Measurements from ENCODE around the gene KIF6. TPM values are rescaled to one million over a fixed set of nuclear protein-coding genes. Genes with fewer than 3 reads are reported as not detected.

KIF6 gene
- total and polyA plus RNA-seq, 4 donors, result 2.0 to 4.8 (median 2.9) TPM

DNA sequence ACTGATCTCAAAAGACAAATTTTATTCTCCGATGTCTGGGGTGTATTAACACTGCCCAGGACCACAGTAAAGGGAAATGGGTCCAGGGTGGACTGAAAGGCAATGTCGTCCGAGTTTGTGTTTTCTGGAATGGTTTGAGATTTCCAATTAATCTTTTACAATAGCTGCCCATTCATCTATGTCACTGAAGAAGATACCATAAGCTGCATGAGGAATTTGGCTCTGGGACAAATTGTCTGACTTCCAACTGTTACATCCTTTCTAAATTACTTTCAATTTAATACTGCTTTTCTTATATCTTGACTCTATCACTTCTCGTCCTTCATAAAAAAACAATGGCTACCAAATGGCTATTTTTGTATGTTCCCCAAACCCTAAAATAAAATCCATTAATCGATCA lies 272.0 kb downstream of the KIF6 start:
- Histone ChIP-seq H3K27me3 (ENCODE audit: control insufficient read depth, insufficient read depth, low read length) (no peaks in the 10 kb centered on the region), H3K36me3 (ENCODE audit: control insufficient read depth, insufficient read depth, low read length) (no peaks in the 10 kb centered on the region), H3K4me3 (ENCODE audit: low read depth, low read length) (no peak overlapping the region), H3K4me1 (ENCODE audit: control insufficient read depth, insufficient read depth, low read length) (no peaks in the 10 kb centered on the region), H3K9me3 (ENCODE audit: control insufficient read depth, insufficient read depth, low read length) (peaks cover 1% of the 10 kb centered on the region), H3K27ac (ENCODE audit: low read depth, low read length) (no peak overlapping the region)
- peak in 1 of 6 donors; percentile 29 for DNase-seq (ENCODE audit: low read depth in 4 of 6, low spot score in 6 of 6)
- WGBS (ENCODE audit: insufficient coverage), result no CpG with 5 or more reads among the region's 5 CpGs

DNA sequence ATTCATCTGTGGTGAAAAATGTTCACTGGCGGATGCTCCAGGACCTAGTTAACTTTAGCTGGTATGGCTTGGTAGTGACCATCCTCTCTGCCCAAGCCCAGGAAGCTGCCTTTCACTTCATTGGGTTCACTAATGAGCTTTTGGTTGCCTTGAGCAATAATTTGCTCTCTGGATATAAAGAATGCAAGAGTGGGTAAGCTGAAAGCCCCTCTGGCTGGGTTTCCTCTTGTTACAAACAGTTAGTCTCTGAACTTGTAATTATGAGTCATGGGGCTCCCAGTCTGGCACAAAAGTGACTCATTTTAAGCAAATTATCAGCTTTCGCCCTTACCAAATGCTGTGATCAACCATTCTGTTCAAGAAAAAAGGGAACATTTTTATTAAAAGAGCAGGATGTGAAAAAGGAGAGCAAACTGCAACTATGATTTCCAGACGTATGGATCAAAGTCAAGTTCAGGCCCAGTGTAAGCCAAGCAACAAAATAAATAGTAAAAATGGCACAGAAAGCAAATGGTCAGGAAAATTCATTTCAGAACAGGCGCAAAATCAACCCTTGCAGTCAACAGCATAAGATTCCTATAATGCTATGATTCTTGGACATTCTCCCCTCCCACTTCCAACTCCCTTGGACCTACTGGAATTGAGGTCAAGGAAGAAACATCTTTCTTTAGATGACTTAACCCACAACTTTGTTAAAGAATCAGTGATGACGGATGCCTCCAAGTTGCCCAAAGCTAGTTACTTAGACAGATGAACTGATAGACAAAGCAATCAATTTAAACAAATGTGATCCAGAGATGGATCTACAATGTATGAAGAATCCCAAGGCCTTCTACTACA lies 272.7 kb downstream of the KIF6 start:
- peak in 2 of 6 donors; percentile 11 to 30 for DNase-seq (ENCODE audit: low read depth in 4 of 6, low spot score in 6 of 6)
- H3K36me3 ChIP-seq (ENCODE audit: control insufficient read depth, insufficient read depth, low read length), result no peaks in the 10 kb centered on the region
- no peak overlapping the region for H3K27ac ChIP-seq (ENCODE audit: low read depth, low read length)
- 79% methylated on average over 3 of the region's 5 CpGs for WGBS (ENCODE audit: insufficient coverage)
- H3K4me3 ChIP-seq (ENCODE audit: low read depth, low read length), result no peak overlapping the region
- no peaks in the 10 kb centered on the region for H3K27me3 ChIP-seq (ENCODE audit: control insufficient read depth, insufficient read depth, low read length)
- H3K9me3 ChIP-seq (ENCODE audit: control insufficient read depth, insufficient read depth, low read length), result peaks cover 1% of the 10 kb centered on the region
- no peaks in the 10 kb centered on the region for H3K4me1 ChIP-seq (ENCODE audit: control insufficient read depth, insufficient read depth, low read length)

- Histone ChIP-seq H3K36me3 (ENCODE audit: control insufficient read depth, insufficient read depth, low read length) (no peaks in the 10 kb centered on the region), H3K4me3 (ENCODE audit: low read depth, low read length) (no peak overlapping the region), H3K9me3 (ENCODE audit: control insufficient read depth, insufficient read depth, low read length) (peaks cover 1% of the 10 kb centered on the region), H3K4me1 (ENCODE audit: control insufficient read depth, insufficient read depth, low read length) (no peaks in the 10 kb centered on the region), H3K27me3 (ENCODE audit: control insufficient read depth, insufficient read depth, low read length) (no peaks in the 10 kb centered on the region), H3K27ac (ENCODE audit: low read depth, low read length) (no peak overlapping the region)
- no peak for DNase-seq (ENCODE audit: low read depth in 4 of 6, low spot score in 6 of 6)
- WGBS (ENCODE audit: insufficient coverage), result 100% methylated on average over 1 of the region's 2 CpGs
Measured at GRCh38 chr6:39451831-39452230, 273.4 kb downstream of the KIF6 start.

DNA sequence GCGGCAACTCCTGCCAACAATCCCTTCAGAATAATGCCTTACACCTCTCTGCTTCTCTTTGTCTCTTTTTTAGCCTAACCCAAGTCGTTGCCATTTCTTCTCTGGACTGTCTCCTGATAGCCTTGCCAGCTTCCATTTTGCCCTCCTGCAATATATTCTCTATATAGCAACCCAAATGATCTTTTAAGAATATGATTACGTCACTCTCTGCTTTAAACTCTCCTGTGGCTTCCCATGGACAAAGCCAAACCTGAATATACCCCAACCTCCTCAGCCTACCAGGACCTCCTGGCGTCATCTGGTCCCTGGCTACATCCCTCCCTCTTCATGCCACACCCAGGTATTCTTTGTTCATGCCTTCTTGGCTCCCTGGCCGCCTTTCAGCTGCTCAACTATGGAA lies 276.2 kb downstream of the KIF6 start:
- H3K4me3 ChIP-seq (ENCODE audit: low read depth, low read length), result no peak overlapping the region
- H3K27ac ChIP-seq (ENCODE audit: low read depth, low read length), result no peak overlapping the region
- WGBS (ENCODE audit: insufficient coverage), result 74% methylated on average over 4 of the region's 5 CpGs
- no peaks in the 10 kb centered on the region for H3K9me3 ChIP-seq (ENCODE audit: control insufficient read depth, insufficient read depth, low read length)
- DNase-seq (ENCODE audit: low read depth in 4 of 6, low spot score in 6 of 6), result no peak
- H3K4me1 ChIP-seq (ENCODE audit: control insufficient read depth, insufficient read depth, low read length), result no peaks in the 10 kb centered on the region
- no peaks in the 10 kb centered on the region for H3K36me3 ChIP-seq (ENCODE audit: control insufficient read depth, insufficient read depth, low read length)
- no peaks in the 10 kb centered on the region for H3K27me3 ChIP-seq (ENCODE audit: control insufficient read depth, insufficient read depth, low read length)

DNA sequence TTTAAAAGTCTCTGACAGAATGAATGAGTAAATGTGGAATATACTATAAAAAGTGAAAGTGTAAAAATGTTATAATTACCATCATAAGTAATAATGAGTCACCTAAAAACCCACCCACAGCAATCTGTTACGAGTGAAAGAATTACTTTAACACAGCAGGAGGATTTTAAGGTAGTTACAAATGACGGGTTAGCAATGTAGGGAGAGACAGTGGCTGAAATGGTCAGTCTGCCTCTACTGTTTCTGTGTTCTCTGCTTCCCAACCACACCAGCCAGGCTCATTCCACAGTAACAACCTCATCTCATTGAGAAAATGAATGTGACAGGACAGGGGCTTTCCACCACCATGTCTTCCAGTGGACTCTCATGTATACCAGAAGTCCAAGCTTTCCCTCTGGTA lies 278.3 kb downstream of the KIF6 start:
- H3K4me1 ChIP-seq (ENCODE audit: control insufficient read depth, insufficient read depth, low read length), result no peaks in the 10 kb centered on the region
- no CpG with 5 or more reads among the region's 2 CpGs for WGBS (ENCODE audit: insufficient coverage)
- H3K36me3 ChIP-seq (ENCODE audit: control insufficient read depth, insufficient read depth, low read length), result no peaks in the 10 kb centered on the region
- no peaks in the 10 kb centered on the region for H3K9me3 ChIP-seq (ENCODE audit: control insufficient read depth, insufficient read depth, low read length)
- no peaks in the 10 kb centered on the region for H3K27me3 ChIP-seq (ENCODE audit: control insufficient read depth, insufficient read depth, low read length)
- H3K27ac ChIP-seq (ENCODE audit: low read depth, low read length), result no peak overlapping the region
- H3K4me3 ChIP-seq (ENCODE audit: low read depth, low read length), result no peak overlapping the region
- DNase-seq (ENCODE audit: low read depth in 4 of 6, low spot score in 6 of 6), result no peak

DNA sequence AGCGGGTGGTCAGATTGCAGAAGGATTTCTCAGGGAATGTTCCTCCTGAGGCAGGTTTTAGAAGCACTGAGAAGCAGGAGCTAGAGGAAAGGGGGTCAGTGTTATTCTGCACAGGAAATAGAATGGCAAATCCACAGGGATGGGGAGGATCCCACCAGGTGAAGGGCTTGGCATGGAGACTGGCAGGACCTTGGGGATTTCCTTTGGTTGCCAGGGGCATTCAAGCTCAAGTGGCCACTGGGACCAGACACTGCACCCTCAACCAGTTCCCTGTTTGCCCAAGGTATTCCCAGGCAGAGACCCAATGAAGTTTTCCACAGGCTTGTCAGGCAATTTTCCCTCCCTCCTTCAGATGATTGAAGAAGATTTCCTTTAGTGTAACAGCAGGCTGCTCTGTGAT lies 279.5 kb downstream of the KIF6 start:
- no peaks in the 10 kb centered on the region for H3K36me3 ChIP-seq (ENCODE audit: control insufficient read depth, insufficient read depth, low read length)
- DNase-seq (ENCODE audit: low read depth in 4 of 6, low spot score in 6 of 6), result no peak
- H3K27ac ChIP-seq (ENCODE audit: low read depth, low read length), result no peak overlapping the region
- no peaks in the 10 kb centered on the region for H3K27me3 ChIP-seq (ENCODE audit: control insufficient read depth, insufficient read depth, low read length)
- no peak overlapping the region for H3K4me3 ChIP-seq (ENCODE audit: low read depth, low read length)
- H3K4me1 ChIP-seq (ENCODE audit: control insufficient read depth, insufficient read depth, low read length), result no peaks in the 10 kb centered on the region
- no peaks in the 10 kb centered on the region for H3K9me3 ChIP-seq (ENCODE audit: control insufficient read depth, insufficient read depth, low read length)
- 100% methylated on average over 1 of the region's 1 CpG for WGBS (ENCODE audit: insufficient coverage)

- no peaks in the 10 kb centered on the region for H3K4me1 ChIP-seq (ENCODE audit: control insufficient read depth, insufficient read depth, low read length)
- no peaks in the 10 kb centered on the region for H3K9me3 ChIP-seq (ENCODE audit: control insufficient read depth, insufficient read depth, low read length)
- H3K27ac ChIP-seq (ENCODE audit: low read depth, low read length), result no peak overlapping the region
- no peaks in the 10 kb centered on the region for H3K27me3 ChIP-seq (ENCODE audit: control insufficient read depth, insufficient read depth, low read length)
- no peaks in the 10 kb centered on the region for H3K36me3 ChIP-seq (ENCODE audit: control insufficient read depth, insufficient read depth, low read length)
- DNase-seq (ENCODE audit: low read depth in 4 of 6, low spot score in 6 of 6), result no peak
- no peak overlapping the region for H3K4me3 ChIP-seq (ENCODE audit: low read depth, low read length)
- 96% methylated on average over 2 of the region's 5 CpGs for WGBS (ENCODE audit: insufficient coverage)
Measured at GRCh38 chr6:39444479-39445019, 280.7 kb downstream of the KIF6 start.

- no peak overlapping the region for H3K4me3 ChIP-seq (ENCODE audit: low read depth, low read length)
- no peak overlapping the region for H3K27ac ChIP-seq (ENCODE audit: low read depth, low read length)
- no peak for DNase-seq (ENCODE audit: low read depth in 4 of 6, low spot score in 6 of 6)
- no peaks in the 10 kb centered on the region for H3K27me3 ChIP-seq (ENCODE audit: control insufficient read depth, insufficient read depth, low read length)
- H3K9me3 ChIP-seq (ENCODE audit: control insufficient read depth, insufficient read depth, low read length), result no peaks in the 10 kb centered on the region
- WGBS (ENCODE audit: insufficient coverage), result 100% methylated on average over 1 of the region's 4 CpGs
- no peaks in the 10 kb centered on the region for H3K36me3 ChIP-seq (ENCODE audit: control insufficient read depth, insufficient read depth, low read length)
- no peaks in the 10 kb centered on the region for H3K4me1 ChIP-seq (ENCODE audit: control insufficient read depth, insufficient read depth, low read length)
Measured at GRCh38 chr6:39441986-39442385, 283.2 kb downstream of the KIF6 start.

DNA sequence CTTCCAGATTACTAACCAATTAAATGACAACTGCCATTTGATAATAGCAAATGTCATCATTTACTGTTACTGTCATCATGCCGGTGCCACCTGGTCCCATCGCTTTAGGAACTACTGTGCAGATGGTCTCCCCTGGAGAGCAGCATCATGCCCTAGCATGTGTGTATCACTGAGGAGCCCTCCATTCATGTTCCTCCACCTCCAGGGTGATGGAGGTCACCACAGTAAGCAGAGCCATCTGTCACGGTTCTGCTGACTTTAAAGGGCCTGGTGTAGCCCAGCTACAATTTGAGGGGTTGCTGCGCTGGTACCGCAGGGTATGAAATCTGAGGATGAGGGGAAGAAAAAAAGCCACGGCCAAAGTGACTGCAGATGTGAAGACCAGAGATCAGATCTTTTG lies 283.9 kb downstream of the KIF6 start:
- DNase-seq (ENCODE audit: low read depth in 4 of 6, low spot score in 6 of 6), result no peak
- Histone ChIP-seq H3K4me1 (ENCODE audit: control insufficient read depth, insufficient read depth, low read length) (no peaks in the 10 kb centered on the region), H3K36me3 (ENCODE audit: control insufficient read depth, insufficient read depth, low read length) (no peaks in the 10 kb centered on the region), H3K4me3 (ENCODE audit: low read depth, low read length) (no peak overlapping the region), H3K27ac (ENCODE audit: low read depth, low read length) (no peak overlapping the region), H3K9me3 (ENCODE audit: control insufficient read depth, insufficient read depth, low read length) (peaks cover 1% of the 10 kb centered on the region), H3K27me3 (ENCODE audit: control insufficient read depth, insufficient read depth, low read length) (no peaks in the 10 kb centered on the region)
- WGBS (ENCODE audit: insufficient coverage), result 89% methylated on average over 5 of the region's 6 CpGs

DNA sequence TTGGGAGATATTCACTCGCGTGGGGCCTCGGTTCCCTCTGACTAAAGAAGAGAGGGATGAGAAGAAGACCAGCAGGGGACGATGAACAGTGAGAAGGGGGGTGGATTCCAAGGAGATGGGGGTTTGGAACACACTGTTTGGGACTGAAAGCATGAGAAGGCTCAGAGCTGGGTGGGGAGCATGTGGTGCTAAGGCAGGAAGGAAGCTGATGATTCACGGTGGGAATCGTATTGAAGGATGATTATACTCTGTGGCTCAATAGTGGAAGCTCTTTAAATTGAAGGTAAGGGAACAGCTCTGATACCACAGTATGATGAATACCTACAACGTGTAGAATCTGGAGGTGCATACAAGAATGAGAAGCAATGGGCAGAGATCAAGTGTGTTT lies 285.2 kb downstream of the KIF6 start:
- no peaks in the 10 kb centered on the region for H3K4me1 ChIP-seq (ENCODE audit: control insufficient read depth, insufficient read depth, low read length)
- H3K4me3 ChIP-seq (ENCODE audit: low read depth, low read length), result no peak overlapping the region
- DNase-seq (ENCODE audit: low read depth in 4 of 6, low spot score in 6 of 6), result no peak
- no peaks in the 10 kb centered on the region for H3K27me3 ChIP-seq (ENCODE audit: control insufficient read depth, insufficient read depth, low read length)
- WGBS (ENCODE audit: insufficient coverage), result 67% methylated on average over 6 of the region's 7 CpGs
- H3K27ac ChIP-seq (ENCODE audit: low read depth, low read length), result no peak overlapping the region
- no peaks in the 10 kb centered on the region for H3K36me3 ChIP-seq (ENCODE audit: control insufficient read depth, insufficient read depth, low read length)
- peaks cover 1% of the 10 kb centered on the region for H3K9me3 ChIP-seq (ENCODE audit: control insufficient read depth, insufficient read depth, low read length)
